Umbilical cord (tissue), 2 donors: ENCODE measurements around the gene ZNF45. TPM values are rescaled to one million over a fixed set of nuclear protein-coding genes. Genes with fewer than 3 reads are reported as not detected.
A peak's percentile ranks its signal among the peaks of the same experiment; 100 is the strongest.
"Not testable (repeated sequence)": the region's sequence is repeated elsewhere in the genome, so short reads cannot be mapped to it uniquely, and the experiment has no call there.

Experiments
- DNase-seq: peaks from one replicate; pipeline ENCODE4 v3.0.0-alpha.2; 2015; ENCODE audit warnings: low spot score
- total RNA-seq: library from RNA; depleted of rRNA; stranded (reverse); fragments of >200 nt; gene quantifications from one replicate; pipeline ENCODE4 v1.2.3, GENCODE V29; 2014; ENCODE audit warnings: low replicate concordance; ENCODE audit not compliant: insufficient read depth

The ZNF45 gene
- total RNA-seq, 1 donor from 2014 or later, result 14.9 TPM

DNA sequence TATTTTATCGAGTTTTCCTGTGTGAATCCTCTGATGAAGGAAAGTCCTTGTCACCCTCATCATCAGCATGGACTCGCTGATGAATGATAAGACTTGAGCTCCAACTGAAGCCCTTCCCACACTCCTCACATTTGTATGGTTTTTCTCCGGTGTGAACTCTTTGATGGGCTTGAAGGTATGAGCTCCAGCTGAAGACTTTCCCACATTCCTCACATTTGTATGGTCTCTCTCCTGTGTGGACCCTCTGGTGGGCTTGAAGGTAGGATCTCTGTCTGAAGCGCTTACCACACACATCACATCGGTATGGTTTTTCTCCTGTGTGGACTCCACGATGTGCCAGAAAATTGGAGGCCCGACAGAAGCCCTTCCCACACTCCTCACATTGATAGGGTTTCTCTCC is 21.7 kb downstream of the ZNF45 start:
- DNase-seq, result no peak

DNA sequence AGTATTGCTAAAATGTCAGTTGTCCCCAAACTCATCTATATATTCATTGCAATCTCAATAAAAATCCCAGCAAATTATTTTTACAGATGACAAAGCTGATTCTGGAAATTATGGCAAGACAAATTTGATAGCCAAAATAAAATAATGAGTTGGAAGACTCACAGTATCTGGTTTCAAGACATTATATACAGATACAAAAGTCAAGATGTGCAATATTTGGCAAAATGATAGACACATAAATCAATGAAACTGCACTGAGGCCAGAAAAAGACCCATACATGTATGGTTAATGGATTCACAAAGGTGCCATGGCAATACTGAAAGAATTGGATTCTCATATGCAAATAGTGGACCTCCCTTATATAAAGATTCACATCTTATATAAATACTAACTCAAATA is 24.2 kb downstream of the ZNF45 start:
- DNase-seq, result no peak

DNA sequence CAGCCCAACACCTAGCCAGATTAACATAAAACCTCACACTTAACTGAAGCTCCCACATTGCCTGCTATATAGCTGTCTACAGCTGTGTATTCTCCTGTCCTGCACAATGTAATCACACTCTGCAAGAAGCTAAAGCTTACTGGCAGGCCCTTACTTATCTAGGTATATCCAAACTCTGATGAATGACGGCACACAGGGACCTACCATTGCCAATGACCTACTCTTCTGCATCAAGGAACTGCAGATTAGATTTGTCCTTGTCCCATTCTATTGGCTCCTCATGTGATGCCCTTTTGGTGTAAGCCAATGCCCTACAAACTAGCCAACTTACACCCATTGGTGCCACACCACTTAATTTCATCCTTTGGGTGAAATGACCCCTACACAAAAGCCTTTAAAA is 26.4 kb downstream of the ZNF45 start:
- no peak for DNase-seq

DNA sequence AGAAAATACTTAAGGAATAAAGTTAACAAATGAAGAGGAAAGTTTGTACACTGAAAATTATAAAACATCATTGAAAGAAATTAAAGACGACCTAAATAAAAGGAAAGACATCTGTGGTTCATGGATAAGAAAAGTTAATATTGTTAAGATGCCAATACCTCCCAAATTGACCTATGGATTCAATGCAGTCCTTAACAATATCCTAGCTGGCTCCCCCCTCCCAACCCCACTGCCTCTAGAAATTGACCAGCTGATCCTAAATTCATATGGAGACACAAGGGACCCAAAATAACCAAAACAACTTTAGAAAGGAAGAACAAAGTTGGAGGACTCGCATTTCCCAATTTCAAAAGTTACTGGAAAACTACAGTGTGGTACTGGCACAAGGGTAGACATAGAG is 28.3 kb downstream of the ZNF45 start:
- DNase-seq, result no peak

DNA sequence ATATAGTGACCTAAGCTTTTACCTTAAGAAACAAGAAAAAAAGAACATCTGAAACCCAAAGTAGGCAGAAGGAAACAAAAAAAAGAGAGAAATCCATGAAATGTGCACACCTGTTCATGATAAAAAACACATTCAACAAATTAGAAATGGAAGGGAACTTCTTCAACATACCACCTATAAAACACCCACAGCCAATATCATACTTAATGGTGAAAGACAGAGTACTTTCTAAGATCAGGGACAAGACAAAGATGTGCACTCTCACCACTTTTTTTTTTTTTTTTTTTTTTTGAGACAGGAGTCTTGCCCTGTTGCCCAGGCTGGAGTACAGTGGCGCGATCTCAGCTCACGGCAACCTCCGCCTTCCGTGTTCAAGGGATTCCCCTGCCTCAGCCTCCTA is 29.2 kb downstream of the ZNF45 start:
- no peak for DNase-seq

DNA sequence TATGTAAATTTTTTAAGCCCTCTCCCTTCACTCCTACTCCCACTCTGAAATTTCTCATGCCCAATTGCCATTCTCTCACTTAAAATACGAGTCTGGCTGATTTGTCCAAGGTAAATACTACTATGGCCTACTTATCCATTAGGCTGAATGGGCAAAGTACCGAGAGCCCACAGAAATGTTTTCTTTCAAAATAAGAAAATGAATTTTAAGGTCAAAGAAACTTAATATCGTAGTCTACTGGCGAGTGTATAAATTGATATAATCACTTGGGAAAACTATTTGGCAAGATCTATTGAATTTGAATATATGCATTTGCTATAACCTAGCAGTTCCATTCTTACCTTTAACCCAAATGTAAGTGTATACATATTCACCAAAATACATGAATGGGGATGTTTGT is 32.7 kb downstream of the ZNF45 start:
- no peak for DNase-seq

DNA sequence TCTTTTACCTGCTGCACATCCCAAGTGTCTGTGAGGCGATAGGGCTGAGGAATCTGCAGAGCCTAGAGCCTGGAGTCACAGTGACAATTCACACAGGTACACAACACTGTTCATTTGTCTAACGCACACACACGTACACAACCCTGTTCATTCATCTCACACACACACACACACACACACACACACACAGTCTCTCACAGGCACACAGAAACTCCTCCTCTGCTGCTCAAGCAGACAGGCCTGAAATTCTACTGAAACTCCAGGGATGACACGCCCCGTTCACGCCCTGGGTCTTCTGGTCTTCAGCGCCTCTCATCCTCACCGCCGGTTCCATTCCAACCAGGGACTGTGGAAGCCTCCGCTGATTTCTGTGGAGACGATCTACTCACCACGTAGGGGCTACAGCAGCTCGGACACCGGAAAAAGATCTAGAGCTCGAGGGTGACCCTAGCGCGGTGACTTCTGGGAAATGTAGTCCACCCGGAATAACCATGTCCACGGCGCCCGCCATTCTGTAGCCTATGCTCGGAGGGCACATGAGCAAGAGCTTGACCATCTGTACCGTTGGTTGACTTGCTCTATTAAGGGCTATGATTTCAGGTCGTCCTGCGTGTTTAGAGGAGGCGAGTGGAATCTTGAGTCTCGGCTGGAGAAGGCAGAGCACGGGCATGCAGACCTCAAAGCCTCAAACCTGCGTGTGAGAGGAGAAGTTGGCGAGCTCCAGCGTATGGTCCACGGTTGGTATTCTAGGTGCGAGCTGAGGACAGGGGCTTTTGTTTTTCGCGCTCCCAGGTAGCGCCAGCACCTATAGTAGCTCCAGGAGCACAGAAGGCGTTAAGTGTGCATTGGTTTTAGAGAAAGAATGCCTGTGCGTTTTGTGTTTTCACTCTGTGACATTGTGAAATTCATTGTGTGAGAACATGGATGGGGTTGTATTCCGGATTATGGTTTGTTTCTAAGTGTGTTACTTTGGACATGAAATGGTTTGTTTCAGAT is 33.4 kb downstream of the ZNF45 start:
- DNase-seq, result peak; percentile 90

DNA sequence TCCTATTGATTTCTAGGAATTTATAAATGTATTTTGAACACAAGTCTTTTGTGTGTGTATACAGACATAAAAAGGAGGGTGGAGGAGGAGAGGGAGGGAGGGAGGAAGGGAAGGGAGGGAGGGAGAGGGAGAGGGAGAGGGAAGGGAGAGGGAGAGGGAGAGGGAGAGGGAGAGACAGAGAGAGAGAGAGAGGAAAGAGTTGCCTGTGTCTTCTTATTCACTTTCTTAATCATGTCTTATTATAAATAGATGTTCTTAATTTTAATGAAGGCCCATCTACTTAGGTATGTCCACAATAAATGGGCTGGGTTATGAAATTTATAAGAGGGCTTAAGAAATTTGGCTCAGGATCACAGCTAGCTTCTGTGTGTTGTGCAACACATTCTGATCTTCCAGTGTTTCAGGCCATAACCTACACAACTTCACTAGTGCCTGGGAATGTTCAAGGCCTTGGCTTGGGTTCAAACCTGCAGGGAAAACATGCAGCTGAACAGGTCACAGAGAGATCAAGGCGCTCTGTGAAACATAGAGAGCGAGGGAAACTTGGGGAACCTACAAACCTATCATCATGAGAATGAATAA is 39.3 kb downstream of the ZNF45 start:
- DNase-seq, result no peak

DNA sequence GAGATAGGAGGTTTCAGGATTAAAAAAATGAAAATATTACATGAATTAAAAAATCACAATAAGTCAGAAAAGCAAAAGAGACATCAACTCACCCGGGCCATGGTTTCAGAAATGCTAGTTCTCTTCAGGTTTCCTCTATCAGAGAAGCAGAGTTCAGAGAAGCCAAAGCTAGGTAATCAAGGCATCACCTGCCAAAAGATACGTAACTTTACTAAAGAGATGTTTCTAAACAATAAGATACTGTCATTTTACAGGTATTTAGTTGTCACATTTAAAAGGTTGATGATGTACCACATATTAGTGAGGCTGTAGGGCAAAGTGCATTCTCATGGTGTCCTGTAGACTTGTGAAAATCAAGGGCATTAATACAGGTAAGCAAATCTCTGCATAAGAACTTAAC is 51.2 kb downstream of the ZNF45 start, which contains the start of gene ZNF404:
TSS of gene ZNF404 (minus strand) at position 101 of the 400 bp plus-strand sequence.
- no peak for DNase-seq

DNA sequence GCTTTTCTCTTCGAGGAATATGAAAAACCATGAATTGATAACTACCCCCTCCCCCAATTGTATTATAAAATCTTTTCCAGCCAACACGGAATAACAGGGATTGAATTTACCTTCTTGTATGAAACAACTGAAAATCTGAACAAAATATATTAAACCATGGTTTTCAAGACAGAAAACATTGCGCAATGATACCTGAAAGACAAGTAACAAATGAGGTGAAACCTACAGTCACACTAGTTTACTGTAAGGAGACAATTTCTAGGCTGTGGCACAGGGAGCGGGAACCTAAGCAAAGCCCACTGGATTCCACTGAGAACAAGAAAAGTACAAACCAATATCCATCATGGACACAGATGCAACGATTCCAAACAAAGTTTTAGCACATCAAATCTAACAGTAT is 54.6 kb downstream of the ZNF45 start:
- no peak for DNase-seq

DNA sequence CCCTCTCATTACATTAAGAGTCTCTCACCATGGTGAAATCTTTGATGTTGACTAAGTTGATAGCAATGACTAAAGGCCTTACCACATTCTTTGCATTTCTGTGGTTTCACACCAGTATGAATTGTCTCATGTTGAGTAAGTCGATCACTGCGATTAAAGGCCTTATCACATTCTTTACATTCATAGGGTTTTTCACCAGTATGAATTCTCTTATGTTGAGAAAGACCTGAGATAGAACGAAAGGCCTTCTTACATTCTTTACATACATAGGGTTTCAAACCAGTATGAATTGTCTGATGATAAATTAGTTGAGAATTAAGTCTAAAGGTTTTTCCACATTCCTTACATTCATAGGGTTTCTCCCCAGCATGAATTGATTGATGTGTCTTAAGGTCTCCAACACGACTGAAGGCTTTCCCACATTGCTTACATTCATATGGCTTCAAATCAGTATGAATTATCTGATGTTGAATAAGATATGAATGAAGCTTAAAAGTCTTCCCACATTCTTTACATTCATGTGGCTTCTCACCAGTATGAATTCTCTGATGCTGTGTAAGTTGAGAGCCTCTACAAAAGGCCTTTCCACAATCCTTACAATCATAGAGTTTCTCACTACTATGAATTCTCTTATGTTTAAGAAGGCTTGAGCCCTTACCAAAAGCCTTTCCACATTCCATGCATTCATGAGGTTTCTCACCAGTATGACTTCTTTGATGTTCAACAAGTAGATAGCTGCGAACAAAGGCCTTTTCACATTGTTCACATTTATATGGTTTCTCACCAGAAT is 62.3 kb downstream of the ZNF45 start:
- no peak for DNase-seq

DNA sequence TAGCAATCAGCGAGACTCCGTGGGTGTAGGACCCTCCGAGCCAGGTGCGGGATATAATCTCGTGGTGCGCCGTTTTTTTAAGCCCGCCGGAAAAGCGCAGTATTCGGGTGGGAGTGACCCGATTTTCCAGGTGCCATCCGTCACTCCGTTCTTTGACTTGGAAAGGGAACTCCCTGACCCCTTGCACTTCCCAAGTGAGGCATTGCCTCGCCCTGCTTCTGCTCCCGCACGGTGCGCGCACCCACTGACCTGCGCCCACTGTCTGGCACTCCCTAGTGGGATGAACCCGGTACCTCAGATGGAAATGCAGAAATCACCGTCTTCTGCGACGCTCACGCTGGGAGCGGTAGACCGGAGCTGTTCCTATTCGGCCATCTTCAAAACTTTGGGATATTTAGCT is 68.2 kb downstream of the ZNF45 start:
- DNase-seq, result not testable (repeated sequence)

Other genes with a start within 250 kb of the ZNF45 start
- not detected for gene IRGC, start 219.2 kb downstream of the ZNF45 start, total RNA-seq
- 10.1 TPM for gene SMG9, start 180.3 kb downstream of the ZNF45 start, total RNA-seq
- 6.3 TPM for gene KCNN4, start 154.3 kb downstream of the ZNF45 start, total RNA-seq
- 3.1 TPM for gene LYPD5, start 132.8 kb downstream of the ZNF45 start, total RNA-seq
- gene ZNF283, start 108.0 kb downstream of the ZNF45 start, total RNA-seq, result 28.6 TPM
- 12.5 TPM for gene ZNF404, start 51.3 kb downstream of the ZNF45 start, total RNA-seq
- 15.9 TPM for gene ZNF221, start 15.9 kb upstream of the ZNF45 start, total RNA-seq
- 7.5 TPM for gene ZNF155, start 48.9 kb upstream of the ZNF45 start, total RNA-seq
- gene ZNF230, start 67.7 kb upstream of the ZNF45 start, total RNA-seq, result 11.3 TPM
- 0.96 TPM for gene ZNF222, start 90.1 kb upstream of the ZNF45 start, total RNA-seq
- gene ZNF223, start 116.8 kb upstream of the ZNF45 start, total RNA-seq, result 11.8 TPM
- 4.1 TPM for gene ZNF284, start 136.9 kb upstream of the ZNF45 start, total RNA-seq
- gene ZNF224, start 159.1 kb upstream of the ZNF45 start, total RNA-seq, result 40.4 TPM
- 5.5 TPM for gene ZNF225, start 178.1 kb upstream of the ZNF45 start, total RNA-seq
- 21.9 TPM for gene ZNF234, start 206.3 kb upstream of the ZNF45 start, total RNA-seq
- 24.1 TPM for gene ZNF226, start 229.8 kb upstream of the ZNF45 start, total RNA-seq